ENCODE data around the gene ZNF483.
"Not testable (repeated sequence)": the region's sequence is repeated elsewhere in the genome, so short reads cannot be mapped to it uniquely, and the experiment has no call there.

ZNF483 gene

DNA sequence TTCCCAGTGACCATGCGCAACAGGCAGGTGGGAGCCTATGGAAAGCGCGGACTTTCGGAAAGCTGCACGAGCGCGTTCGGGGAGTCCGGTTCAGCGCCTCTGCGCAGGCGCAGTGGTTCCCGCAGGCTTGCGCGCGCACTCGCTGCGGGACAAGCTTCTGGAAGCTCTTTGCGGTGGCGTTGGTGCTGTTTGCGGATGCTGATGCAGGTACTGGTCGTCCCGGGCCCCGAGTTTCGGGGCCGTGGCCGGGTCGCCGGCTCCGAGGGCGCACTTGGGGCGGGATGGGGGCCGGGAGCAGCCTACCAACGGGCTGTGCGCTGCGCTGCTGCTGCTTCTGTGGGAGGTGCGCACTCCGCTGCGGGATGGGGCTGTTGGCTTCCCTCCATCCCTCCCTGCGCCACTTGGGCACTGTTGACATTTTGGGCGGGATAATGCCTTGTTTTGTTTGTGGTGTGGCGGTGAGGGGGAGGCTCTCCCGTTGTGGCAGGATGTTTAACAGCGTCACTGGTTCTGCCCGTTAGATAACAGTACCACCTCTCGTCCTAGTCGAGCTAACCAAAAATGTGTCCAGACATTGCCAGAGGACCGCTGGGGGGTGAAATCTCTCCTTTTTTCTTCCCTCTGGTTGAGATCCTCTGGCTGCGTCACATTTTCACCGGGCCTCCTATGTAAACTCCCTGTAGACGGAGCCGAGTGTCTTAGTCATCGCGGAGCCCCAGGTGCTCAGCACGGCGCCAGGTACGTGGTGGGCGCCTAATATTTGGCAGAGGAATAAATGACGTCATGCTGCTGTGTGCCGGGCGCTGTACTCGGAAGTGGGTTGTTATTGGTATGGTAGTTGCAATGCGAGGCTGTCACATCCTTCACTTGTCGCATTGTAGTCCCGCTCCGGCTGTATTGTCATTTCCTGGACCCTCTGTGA is at the start of gene ZNF483:
Gene ZNF483, plus strand, starts transcription at position 124 of the 922 bp plus-strand sequence. CDS start 2,217 bp downstream, outside the sequence.
- peak; percentile 89 for DNase-seq

DNA sequence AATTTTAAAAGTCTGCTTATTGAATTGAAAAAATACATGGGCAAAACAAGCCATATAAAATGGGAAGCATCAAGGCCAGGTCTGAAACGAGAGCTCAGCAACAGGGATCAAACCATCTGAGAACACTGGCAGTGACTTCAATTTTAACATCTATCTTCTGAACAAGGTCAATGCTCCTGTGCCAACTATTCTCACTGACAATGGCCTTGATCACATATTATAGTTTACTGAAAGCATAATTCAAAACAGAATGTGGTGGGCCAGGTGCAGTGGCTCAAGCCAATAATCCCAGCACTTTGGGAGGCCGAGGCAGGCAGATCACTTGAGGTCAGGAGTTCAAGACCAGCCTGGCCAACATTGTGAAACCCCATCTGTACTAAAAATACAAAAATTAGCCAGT is 49.8 kb upstream of the ZNF483 start:
- no peak for DNase-seq

DNA sequence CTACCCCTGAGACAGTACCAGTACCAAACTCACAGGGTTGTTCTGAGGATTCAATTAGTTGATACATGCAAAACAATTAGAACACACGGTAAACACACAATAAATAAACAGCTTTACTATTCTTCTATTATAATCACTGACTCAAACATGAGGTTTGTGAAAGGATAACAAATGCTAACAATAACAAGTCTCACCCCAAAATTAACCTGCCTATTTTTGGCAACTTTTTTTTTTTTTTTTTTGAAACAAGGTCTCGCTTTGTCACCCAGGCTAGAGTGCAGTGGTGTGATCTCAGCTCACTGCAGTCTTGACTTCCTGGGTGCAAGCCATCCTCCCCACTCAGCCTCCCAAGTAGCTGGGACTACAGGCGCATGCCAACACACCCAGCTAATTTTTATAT is 47.3 kb upstream of the ZNF483 start:
- no peak for DNase-seq

DNA sequence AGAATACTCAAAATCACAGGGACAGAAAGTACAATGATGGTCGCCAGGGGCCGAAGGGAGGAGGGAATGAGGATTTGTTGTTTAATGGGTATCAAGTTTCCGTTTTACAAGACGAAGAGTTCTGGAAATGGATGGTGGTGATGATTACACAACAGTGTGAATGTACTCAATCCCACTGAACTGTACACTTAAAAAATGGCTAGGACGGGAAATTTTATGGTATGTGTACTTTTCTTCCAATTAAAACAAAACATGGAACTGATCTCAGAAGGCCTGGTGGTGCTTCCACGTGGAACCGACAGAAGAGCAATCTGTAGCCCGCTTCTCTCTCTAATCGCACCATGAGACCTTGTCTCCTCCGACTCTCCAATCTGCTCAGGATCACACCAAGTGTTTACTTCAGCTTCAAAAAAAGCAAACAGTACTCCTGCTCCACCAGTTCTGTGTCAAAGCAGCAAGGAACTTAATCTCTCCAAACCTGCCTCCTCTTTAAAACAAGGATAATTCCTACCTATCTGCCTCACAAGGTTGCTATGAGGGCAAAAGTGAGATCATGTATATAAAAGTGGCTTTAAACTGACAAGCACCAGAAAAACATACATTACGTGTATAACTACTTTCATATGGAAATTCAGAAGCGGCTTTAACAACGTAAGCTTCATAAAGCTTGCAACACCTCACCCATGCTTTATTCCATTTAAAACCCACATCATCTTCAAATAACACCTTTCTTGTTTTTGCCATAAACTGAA is 42.9 kb upstream of the ZNF483 start:
- peak; percentile 30 for DNase-seq

DNA sequence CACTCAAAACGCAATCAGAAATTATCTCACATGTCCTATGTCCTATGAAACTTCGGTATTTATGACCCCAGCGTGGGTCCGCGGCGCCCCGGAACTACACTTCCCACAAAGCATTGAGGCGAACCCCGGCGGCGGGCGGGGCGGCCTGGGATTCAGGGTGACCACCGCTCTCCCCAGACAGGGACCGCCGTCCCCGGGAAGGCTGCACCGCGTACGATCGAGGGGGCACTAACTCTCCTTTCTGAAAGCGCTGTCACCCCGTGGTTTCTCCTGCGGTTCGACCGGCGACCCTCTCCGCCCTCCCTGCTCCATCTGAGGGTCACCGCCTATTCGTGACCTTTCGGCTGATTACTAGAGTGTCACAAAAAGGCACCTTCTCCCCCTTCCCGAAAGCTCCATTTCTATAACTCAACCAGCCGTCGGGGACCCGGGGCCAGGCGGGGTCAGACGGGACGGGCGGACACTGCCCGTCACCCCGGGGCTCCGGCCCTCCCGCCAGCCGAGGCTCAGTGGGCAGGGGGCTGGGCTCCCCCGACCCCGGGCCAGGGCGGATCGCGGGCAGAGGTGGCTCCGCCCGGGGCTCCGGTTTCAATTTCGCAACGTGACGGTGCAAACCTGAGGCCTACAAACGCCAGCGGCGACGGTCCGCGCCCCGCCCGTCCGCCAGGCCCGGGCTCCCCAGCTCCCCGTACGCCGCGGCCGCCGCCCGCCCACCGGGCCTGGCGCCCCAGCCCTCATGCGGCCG is 42.1 kb upstream of the ZNF483 start:
- DNase-seq, result peak; percentile 52

DNA sequence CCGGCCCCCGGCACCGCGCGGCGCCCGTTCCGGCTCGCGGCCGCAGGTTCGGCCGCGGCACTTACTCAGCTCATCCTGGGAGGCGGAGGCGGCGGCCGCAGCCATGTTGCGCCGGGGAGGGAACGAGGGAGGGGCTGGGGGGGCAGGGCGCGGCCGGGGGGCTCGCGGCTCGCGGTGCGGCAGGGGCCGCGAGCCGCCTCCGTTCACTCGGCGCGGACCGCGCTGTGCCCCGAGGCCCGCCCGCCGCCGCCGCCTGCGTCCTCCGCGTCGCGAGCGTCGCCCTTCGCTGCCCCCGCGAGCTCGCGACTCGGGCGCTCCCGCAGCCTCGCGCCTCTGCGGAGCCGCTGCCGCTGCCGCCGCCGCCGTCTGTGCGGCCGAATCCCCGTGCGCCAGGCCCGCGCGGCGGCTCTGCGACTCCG is 41.5 kb upstream of the ZNF483 start:
- peak; percentile 45 for DNase-seq

DNA sequence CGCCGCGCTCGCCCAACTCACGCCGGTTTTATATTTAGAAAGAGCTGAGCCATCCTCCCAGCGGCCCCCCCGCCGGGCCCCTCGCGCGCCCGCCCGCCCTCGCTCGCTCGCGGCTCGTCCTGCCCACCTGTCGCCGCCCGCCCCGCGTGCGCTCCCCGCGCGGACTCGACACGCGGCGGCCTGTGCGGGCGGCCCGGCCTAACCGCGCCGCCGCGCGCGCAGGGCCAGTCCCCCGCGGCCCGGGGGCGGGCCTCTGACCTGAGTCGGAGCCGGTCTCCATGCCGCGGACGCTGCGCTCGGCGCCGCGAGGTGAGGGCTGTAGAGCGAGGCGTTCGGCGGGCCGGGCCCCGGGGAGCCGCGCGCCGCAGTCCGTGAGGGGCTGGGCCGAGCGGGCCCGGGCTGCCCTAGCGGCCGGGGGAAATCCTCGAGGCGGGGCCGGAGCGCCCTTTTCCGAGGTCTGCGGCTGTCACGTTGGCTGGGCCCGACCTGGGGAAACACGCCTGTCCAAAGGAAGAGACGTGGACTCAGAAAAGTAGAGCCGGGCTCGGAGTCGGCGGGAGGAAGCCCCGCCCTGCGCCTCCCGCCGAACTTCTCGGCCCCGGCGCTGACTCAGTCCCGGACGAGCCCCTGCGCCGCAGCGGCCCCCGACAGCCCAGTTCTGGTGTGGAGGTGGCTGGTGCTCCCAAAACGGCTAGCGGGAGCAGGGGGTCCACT is 41.0 kb upstream of the ZNF483 start, which contains the start of gene ECPAS:
Gene ECPAS, minus strand, starts transcription at position 526 of the 714 bp plus-strand sequence. CDS start 11,465 bp downstream, outside the sequence.
- DNase-seq, result peak; percentile 44

DNA sequence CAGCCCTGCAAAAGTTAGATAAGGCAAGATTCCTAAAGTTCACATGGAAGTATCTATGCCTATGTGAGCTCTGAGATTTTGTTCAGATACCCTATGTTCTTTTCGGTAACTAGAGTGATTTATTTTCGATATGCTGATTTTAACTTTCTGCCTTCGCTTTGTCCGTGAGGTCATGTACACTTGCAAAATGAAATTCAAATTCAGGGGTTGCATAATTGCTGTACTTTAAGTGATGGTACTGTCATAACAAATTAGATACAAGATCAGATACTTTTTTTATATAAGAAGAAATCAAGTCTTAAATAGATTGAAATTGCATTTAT is 40.4 kb upstream of the ZNF483 start:
- no peak for DNase-seq

DNA sequence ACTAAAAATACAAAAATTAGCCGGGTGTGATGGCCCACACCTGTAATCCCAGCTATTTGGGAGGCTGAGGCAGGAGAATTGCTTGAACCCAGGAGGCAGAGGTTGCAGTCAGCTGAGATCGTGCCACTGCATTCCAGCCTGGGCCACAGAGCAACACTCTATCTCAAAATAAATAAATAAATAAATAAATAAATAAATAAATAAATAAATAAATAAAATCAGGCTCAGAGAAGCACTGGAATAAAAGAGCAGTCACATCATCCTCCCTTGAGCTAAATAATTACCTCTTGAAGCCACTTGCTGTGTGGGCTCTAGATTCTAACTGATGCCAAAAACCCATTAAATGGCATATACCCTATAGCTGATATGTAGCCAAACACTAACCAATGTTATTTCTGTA is 27.8 kb upstream of the ZNF483 start:
- DNase-seq, result not testable (repeated sequence)

DNA sequence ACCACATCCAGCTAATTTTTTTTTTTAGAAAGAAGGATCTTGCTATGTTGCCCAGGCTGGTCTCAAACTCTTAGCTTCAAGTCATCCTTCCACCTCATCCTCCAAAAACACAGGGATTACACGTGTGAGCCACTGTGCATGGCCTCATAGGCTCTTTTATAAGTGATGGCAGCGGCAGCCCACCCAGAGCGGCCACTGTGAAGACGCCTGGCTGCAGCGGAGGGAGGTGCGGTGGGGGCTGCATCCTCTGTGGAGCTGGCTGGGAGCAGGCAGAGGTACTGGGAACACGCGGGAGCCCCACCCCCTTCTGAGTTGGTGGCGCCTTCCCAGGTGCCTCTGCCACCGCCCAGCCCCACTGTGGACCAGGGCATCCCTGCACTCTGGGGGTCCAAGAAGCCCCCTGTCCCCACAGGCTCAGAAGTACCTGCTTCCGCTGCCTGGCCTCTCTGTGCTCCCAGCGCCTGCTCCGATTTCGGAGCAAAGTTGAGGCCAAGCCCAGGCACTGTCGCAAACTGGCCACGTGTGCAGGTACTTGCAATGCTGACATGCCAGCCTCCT is 23.9 kb upstream of the ZNF483 start:
- DNase-seq, result no peak

DNA sequence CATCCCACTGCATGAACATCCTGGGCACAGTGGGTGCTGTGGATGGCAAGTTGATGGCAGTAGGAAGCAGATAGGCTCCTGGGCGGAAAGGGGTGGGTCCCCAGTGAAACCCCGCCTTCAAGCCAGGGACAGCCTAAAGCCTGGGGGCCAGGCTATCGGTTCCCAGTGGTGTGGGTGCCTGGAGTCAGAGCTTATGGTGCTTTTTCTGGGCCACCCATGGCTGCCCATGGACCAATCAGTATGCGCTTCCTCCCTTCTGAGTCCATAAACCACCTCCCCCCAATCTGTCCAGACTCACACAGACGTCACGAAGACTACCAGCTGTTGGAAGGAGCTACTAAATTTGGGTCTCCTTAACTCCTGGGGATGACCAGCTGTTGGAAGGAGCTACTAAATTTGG is 23.3 kb upstream of the ZNF483 start:
- DNase-seq, result no peak

DNA sequence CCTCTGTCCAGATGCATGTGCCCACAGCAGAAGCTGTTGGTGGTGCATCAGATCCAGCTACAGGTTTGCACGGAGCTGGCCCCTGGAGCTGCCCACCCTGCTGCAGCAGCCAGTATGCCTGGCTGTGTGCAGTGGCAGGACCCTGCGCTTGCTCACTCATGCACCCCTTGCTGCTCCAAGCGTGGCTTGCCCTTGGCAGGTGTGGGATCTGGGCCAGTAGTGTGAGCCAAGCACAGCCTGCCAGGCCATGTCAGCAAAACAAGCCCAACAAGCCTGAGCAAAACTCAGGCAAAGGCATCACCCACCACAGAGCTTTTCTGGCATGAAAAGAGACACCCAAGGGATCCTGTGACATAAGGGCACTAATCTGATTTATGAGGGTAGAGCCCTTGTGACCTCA is 22.5 kb upstream of the ZNF483 start:
- no peak for DNase-seq

DNA sequence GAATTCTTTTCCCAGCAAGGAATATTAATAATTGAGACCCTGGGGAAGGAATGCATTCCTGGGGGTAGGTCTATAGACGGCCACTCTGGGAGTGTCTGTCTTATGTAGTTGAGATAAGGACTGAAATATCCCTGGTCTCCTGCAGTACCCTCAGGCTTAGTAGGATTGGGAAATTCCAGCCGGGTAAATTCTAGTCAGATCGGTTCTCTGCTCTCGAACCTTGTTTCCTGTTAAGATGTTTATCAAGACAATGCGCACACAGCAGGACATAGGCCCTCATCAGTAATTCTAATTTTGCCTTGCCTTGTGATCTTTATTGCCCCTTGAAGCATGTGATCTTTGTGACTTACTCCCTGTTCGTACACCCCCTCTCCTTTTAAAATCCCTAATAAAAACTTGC is 13.4 kb upstream of the ZNF483 start:
- not testable (repeated sequence) for DNase-seq

DNA sequence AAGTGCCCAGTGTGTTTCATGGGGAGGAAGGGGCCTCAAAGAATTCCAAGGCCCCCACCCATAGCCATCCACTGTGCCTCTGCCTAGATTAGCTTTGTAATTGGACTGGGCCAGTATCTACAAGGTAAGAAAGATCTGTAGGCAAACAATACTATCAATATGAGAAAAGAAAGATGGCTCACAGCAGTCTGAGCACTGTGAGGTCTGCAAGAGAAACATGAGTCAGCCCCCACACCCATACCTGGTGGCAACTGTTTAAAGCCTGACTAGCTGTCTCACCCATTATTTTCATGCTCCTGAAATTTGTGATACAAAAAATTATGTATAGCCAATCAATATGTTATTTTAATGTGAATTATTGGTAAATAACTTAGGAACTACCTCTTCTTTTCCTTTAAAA is 10.0 kb upstream of the ZNF483 start:
- no peak for DNase-seq

DNA sequence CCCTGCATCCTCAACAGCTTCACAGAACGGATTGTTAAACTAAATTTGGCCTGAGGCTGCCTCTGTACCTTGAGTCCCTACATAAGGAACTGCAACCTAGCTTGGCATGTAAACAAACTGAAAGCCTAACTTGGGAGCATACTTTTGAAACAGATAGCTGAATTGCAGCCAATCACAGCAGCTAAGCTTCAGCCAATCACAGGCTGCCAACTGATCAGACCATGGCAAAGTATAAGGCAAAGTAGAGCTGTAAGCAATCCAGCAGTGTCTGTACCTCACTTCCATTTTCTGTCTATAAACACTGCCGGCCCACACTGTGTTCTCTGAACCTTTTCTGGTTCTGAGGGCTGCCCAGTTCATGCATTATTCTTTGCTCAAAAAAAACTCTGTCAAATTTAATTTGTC is 8.9 kb upstream of the ZNF483 start:
- DNase-seq, result no peak

DNA sequence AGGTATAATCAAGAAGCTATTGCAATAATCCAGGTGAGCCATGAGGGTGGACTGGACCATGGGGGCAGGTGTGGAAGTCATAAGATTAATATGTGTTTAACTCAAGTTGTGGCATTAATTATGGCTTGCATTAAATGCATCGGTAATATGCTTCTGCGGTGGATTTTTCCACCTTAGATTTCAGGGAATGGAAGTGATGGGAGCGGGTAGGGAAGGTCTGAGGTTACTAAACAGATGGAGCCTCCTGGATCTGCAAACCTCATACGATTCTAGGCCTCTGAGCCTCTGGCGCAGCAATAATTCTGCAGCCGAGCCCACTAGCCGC is 286 bp upstream of the ZNF483 start:
- DNase-seq, result no peak

DNA sequence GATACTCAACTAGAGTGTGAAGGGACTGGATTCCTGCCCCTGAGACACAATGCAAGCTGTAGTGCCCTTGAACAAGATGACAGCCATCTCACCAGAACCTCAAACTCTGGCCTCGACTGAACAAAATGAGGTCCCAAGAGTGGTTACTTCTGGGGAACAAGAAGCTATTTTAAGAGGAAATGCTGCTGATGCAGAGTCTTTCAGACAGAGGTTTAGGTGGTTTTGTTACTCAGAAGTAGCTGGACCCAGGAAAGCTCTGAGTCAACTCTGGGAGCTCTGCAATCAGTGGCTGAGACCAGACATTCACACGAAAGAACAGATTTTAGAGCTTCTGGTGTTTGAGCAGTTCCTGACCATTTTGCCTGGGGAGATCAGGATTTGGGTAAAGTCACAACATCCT is 2.4 kb downstream of the ZNF483 start:
- no peak for DNase-seq

DNA sequence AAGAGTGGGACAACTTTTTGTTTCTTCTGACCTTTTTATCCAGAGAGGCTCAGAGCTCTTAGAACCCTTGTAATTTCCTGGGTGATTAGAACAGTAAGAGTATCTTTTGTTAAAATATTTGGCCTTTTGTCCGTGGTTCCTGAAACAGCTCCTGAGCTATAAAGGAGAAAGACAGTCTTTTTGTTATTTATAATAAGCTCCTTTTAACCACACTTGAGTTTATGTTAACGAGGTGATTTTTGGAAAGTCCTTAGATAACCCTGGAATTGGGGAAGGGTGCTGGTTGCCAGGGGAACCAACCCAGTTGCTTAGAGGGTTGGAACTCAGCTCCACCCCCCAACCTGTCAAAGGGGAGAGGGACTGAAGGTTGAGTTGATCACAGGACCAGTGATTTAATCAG is 4.8 kb downstream of the ZNF483 start:
- no peak for DNase-seq

DNA sequence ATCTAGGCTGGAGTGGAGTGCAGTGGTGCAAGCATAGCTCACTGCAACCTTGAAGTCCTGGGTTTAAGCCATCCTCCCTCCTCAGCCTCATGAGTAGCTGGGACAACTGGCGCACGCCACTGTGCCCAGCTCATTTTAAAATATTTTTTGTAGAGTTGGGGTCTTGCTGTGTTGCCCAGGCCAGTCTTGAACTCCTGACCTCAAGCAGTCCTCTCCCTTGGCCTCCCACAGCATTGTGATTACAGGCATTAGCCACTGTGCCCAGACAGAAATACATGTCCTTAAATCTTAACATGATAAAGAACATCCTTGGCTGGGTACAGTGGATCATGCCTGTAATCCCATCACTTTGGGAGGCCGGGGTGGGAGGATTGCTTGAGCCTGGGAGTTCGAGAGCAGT is 6.7 kb downstream of the ZNF483 start:
- DNase-seq, result no peak

DNA sequence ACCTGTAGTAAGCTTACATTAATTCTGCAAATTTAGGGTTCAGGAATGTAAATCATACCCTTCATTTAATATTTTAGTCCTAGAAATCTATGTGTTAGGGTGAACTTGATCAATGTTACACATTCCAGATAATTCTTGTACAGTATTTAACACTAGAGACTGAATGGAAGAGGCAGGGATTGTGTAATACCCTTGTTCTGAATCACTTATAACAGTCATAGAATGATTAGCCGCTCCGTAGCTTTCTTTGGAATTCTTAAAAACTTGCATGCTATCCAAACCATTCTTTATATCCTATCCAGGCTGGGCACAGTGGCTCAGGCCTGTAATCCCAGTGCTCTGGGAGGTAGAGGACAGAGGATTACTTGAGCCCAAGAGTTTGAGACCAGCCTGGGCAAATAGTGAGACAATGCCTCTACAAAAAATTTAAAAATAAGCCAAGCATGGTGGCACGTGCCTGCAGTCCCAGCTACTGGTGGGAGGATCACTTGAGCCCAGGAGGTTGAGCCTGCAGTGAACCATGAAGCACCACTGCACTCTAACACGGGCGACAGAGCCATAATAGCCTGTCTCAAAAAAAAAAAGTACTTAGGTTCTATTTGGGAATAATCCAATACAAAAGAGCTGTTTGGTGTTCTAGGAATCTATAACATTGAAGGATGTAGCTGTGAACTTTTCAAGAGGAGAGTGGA is 8.3 kb downstream of the ZNF483 start:
- no peak for DNase-seq

DNA sequence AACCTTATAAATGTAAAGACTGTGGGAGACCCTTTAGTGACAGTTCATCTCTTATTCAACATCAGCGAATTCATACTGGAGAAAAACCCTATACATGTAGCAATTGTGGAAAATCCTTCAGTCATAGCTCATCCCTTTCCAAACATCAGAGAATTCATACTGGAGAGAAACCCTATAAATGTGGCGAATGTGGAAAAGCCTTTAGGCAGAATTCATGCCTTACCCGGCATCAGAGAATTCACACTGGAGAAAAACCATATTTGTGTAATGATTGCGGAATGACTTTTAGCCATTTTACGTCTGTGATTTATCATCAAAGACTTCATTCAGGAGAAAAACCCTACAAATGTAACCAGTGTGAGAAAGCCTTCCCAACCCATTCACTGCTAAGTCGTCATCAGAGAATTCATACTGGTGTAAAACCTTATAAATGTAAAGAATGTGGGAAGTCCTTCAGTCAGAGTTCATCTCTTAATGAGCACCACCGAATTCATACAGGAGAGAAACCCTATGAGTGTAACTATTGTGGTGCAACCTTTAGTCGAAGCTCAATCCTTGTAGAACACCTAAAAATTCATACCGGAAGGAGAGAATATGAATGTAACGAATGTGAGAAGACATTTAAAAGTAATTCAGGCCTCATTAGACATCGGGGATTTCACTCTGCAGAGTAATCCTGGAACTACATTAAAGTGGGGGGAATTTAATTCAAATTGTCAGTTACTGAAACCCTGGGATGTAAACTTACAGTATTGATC is 17.7 kb downstream of the ZNF483 start:
- DNase-seq, result no peak
